Activated T-cell treated with anti-CD3 and anti-CD28 coated beads, Interleukin-2, amount 50 U/mL, for 72 hours (primary cell): ENCODE data around the gene ZNF248. TPM values are rescaled to one million over a fixed set of nuclear protein-coding genes. Genes with fewer than 3 reads are reported as not detected.

ENCODE experiments used
- ATAC-seq, 2 donors: fragments of 150-1000 bp; cut with Tn5 transposase; replicated peaks in 1 of 2; 2 replicates each; pipeline ENCODE4 v1.10.0; 2021; ENCODE audit warnings: moderate library complexity in 2 of 2, mild to moderate bottlenecking in 1 of 2
- DNase-seq, 2 donors: peaks; one replicate each; pipeline ENCODE4 v3.0.0; 2021 to 2022; ENCODE audit warnings: mixed read lengths in 1 of 2
- H3K27ac Mint-ChIP-seq: one replicate; pipeline ENCODE4 v1.8.0; 2022; ENCODE audit warnings: mild to moderate bottlenecking, moderate library complexity, mixed read lengths
- H3K27me3 Mint-ChIP-seq: one replicate; pipeline ENCODE4 v1.8.0; 2022; ENCODE audit warnings: low read depth, mixed read lengths
- H3K36me3 Mint-ChIP-seq, 2 donors: one replicate each; pipeline ENCODE4 v1.8.0; 2022; ENCODE audit warnings: mixed read lengths in 2 of 2, mild to moderate bottlenecking in 1 of 2; ENCODE audit not compliant: insufficient read depth in 2 of 2
- H3K4me1 Mint-ChIP-seq: one replicate; pipeline ENCODE4 v1.8.0; 2022; ENCODE audit warnings: low read depth, mixed read lengths
- H3K4me3 Mint-ChIP-seq, 2 donors: one replicate each; pipeline ENCODE4 v1.8.0; 2022; ENCODE audit warnings: mild to moderate bottlenecking in 2 of 2, mixed read lengths in 2 of 2, moderate library complexity in 2 of 2
- H3K9me3 Mint-ChIP-seq, 2 donors: one replicate each; pipeline ENCODE4 v1.8.0; 2022; ENCODE audit warnings: mixed read lengths in 2 of 2
- total RNA-seq, 2 donors: library from RNA; stranded (reverse); gene quantifications; one replicate each; pipeline ENCODE4 v1.2.3, GENCODE V29; 2022

ZNF248 gene
- total RNA-seq, result 1 to 10 TPM; 9.8 to 9.9 TPM

GRCh38 chr10:37857287-37858211 is at the start of gene ZNF248:
Gene ZNF248 (minus strand): TSS chr10:37857610. CDS start chr10:37856310, 1,300 bp downstream.
- no peaks in the 10 kb centered on the region for H3K9me3 Mint-ChIP-seq

GRCh38 chr10:37906382-37906781 is 49.0 kb upstream of the ZNF248 start:
- Mint-ChIP-seq H3K9me3 (peaks cover 0 to 6% of the 10 kb centered on the region in 2 donors), H3K36me3 (peaks cover 0 to 1% of the 10 kb centered on the region in 2 donors)

More at GRCh38 chr10:37857287-37858211, at the start of gene ZNF248:
- peak; percentile 96 to 97 for ATAC-seq
- H3K4me1 Mint-ChIP-seq, result peaks cover 36% of the 10 kb centered on the region
- DNase-seq, result peak; percentile 94
- H3K4me3 Mint-ChIP-seq, result peak within 1 kb of the TSS; percentile 93 to 94
- H3K27me3 Mint-ChIP-seq, result no peaks in the 10 kb centered on the region
- peak within 1 kb of the TSS; percentile 85 for H3K27ac Mint-ChIP-seq
- peaks cover 5 to 13% of the 10 kb centered on the region in 2 donors for H3K36me3 Mint-ChIP-seq

GRCh38 chr10:37896436-37896835 is 39.0 kb upstream of the ZNF248 start:
- no peak for ATAC-seq
- no peak for DNase-seq
- H3K4me1 Mint-ChIP-seq, result no peaks in the 10 kb centered on the region
- no peak overlapping the region for H3K4me3 Mint-ChIP-seq
- H3K27me3 Mint-ChIP-seq, result no peaks in the 10 kb centered on the region
- no peak overlapping the region for H3K27ac Mint-ChIP-seq
- peaks cover 8 to 22% of the 10 kb centered on the region in 2 donors for H3K36me3 Mint-ChIP-seq
- H3K9me3 Mint-ChIP-seq, result peaks cover 15 to 19% of the 10 kb centered on the region in 2 donors

More at GRCh38 chr10:37906382-37906781, 49.0 kb upstream of the ZNF248 start:
- Mint-ChIP-seq H3K4me3 (no peak overlapping the region), H3K4me1 (no peaks in the 10 kb centered on the region), H3K27me3 (no peaks in the 10 kb centered on the region), H3K27ac (no peak overlapping the region)
- DNase-seq, result no peak
- no peak for ATAC-seq

GRCh38 chr10:37895674-37896073 is 38.3 kb upstream of the ZNF248 start:
- Mint-ChIP-seq H3K9me3 (peaks cover 15 to 25% of the 10 kb centered on the region in 2 donors), H3K27me3 (no peaks in the 10 kb centered on the region), H3K36me3 (peaks cover 8 to 25% of the 10 kb centered on the region in 2 donors), H3K27ac (no peak overlapping the region), H3K4me1 (no peaks in the 10 kb centered on the region), H3K4me3 (no peak overlapping the region)
- DNase-seq (no peak), ATAC-seq (no peak)

GRCh38 chr10:37885850-37886249 is 28.4 kb upstream of the ZNF248 start:
- DNase-seq (no peak), ATAC-seq (no peak)
- Mint-ChIP-seq H3K9me3 (peaks cover 9 to 13% of the 10 kb centered on the region in 2 donors), H3K36me3 (peaks cover 4 to 13% of the 10 kb centered on the region in 2 donors), H3K27ac (no peak overlapping the region), H3K4me3 (no peak overlapping the region), H3K27me3 (no peaks in the 10 kb centered on the region), H3K4me1 (no peaks in the 10 kb centered on the region)

- Mint-ChIP-seq H3K27me3 (no peaks in the 10 kb centered on the region), H3K27ac (no peak overlapping the region), H3K36me3 (no peaks in the 10 kb centered on the region), H3K9me3 (no peaks in the 10 kb centered on the region), H3K4me3 (no peak overlapping the region), H3K4me1 (no peaks in the 10 kb centered on the region)
- DNase-seq (no peak), ATAC-seq (no peak)
Observed at GRCh38 chr10:37872955-37873354, 15.5 kb upstream of the ZNF248 start.

- Mint-ChIP-seq H3K4me3 (no peak overlapping the region), H3K27me3 (no peaks in the 10 kb centered on the region), H3K36me3 (no peaks in the 10 kb centered on the region), H3K9me3 (no peaks in the 10 kb centered on the region), H3K27ac (no peak overlapping the region), H3K4me1 (no peaks in the 10 kb centered on the region)
- ATAC-seq (no peak), DNase-seq (no peak)
Observed at GRCh38 chr10:37872283-37872682, 14.9 kb upstream of the ZNF248 start.

- Mint-ChIP-seq H3K27me3 (no peaks in the 10 kb centered on the region), H3K4me3 (no peak overlapping the region), H3K4me1 (no peaks in the 10 kb centered on the region), H3K36me3 (no peaks in the 10 kb centered on the region), H3K9me3 (no peaks in the 10 kb centered on the region), H3K27ac (no peak overlapping the region)
- ATAC-seq (no peak), DNase-seq (no peak)
Observed at GRCh38 chr10:37871568-37872251, 14.3 kb upstream of the ZNF248 start.

GRCh38 chr10:37871143-37871542 is 13.7 kb upstream of the ZNF248 start:
- H3K4me1 Mint-ChIP-seq, result no peaks in the 10 kb centered on the region
- no peak for ATAC-seq

GRCh38 chr10:37868796-37869195 is 11.4 kb upstream of the ZNF248 start:
- Mint-ChIP-seq H3K27ac (no peak overlapping the region), H3K27me3 (no peaks in the 10 kb centered on the region), H3K9me3 (no peaks in the 10 kb centered on the region), H3K4me1 (no peaks in the 10 kb centered on the region), H3K36me3 (no peaks in the 10 kb centered on the region), H3K4me3 (no peak overlapping the region)
- DNase-seq, result no peak
- ATAC-seq, result no peak

More at GRCh38 chr10:37871143-37871542, 13.7 kb upstream of the ZNF248 start:
- no peaks in the 10 kb centered on the region for H3K36me3 Mint-ChIP-seq
- no peak for DNase-seq
- H3K27ac Mint-ChIP-seq, result no peak overlapping the region
- H3K9me3 Mint-ChIP-seq, result no peaks in the 10 kb centered on the region
- no peak overlapping the region for H3K4me3 Mint-ChIP-seq
- no peaks in the 10 kb centered on the region for H3K27me3 Mint-ChIP-seq

- H3K27ac Mint-ChIP-seq, result no peak overlapping the region
- no peaks in the 10 kb centered on the region for H3K27me3 Mint-ChIP-seq
- no peak for DNase-seq
- no peaks in the 10 kb centered on the region for H3K4me1 Mint-ChIP-seq
- H3K4me3 Mint-ChIP-seq, result no peak overlapping the region
- no peaks in the 10 kb centered on the region for H3K36me3 Mint-ChIP-seq
- ATAC-seq, result no peak
- H3K9me3 Mint-ChIP-seq, result peaks cover 3 to 4% of the 10 kb centered on the region in 2 donors
Observed at GRCh38 chr10:37865957-37866803, 8.8 kb upstream of the ZNF248 start.

GRCh38 chr10:37865264-37865663 is 7.9 kb upstream of the ZNF248 start:
- peaks cover 3 to 4% of the 10 kb centered on the region in 2 donors for H3K9me3 Mint-ChIP-seq
- H3K27me3 Mint-ChIP-seq, result no peaks in the 10 kb centered on the region
- no peak overlapping the region for H3K27ac Mint-ChIP-seq
- no peak for DNase-seq
- no peak overlapping the region for H3K4me3 Mint-ChIP-seq
- no peaks in the 10 kb centered on the region for H3K4me1 Mint-ChIP-seq
- H3K36me3 Mint-ChIP-seq, result no peaks in the 10 kb centered on the region
- no peak for ATAC-seq
